GM18909 (cell line): ENCODE measurements around the gene SERPINB7.

Source experiments
- ATAC-seq: cut with Tn5 transposase; IDR thresholded peaks from one replicate; pipeline ENCODE4 v1.9.1; 2021; ENCODE audit warnings: mild to moderate bottlenecking; ENCODE audit not compliant: unreplicated experiment, poor library complexity

Gene SERPINB7

DNA sequence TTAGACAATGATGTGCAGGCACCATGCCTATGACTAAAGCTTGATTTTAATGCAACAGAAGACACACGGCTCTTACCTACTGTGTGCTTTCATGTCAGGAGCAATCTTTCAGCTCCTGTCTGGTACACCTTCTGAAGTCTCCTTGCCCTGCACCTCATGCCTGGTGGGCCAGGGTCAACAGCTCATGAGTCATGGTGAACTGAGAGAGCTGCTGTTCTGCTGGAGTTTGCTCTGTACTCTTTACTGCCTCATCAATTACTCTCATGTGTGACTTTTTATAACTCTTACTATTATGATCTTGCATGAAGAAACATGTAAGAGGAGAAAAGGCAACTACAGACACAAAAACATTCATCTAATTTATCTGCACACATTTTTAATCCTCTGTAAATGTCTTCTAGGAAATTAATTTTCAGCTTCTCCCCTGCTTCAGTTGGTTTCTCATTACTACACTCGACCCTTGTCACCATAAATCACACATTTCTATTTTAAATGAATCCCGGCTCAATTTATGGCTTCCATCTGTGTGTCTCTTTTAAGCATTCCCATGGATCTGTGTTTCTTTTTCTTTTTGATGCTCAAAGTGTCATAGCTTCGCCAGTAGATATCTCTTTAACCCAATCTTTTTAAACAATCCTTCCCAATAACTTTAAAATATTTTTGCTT is 9.7 kb downstream of the SERPINB7 start:
- ATAC-seq: no peak

DNA sequence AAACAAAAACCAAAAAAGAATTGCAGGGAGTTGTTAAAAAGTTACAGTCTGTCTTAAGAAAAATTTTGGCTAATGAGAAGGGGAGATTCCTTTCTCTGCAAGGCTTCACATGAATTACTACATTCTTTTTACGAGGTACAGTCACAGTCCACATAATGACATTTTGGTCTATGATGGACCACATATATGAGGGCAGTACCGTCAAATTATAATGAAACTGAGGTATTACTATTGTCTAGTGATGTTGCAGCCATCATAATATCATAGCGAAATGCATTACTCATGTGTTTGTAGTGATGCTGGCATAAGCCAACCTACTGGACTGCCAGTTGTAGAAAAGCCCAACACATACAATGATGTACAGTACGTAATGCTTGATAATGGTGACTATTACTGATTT is 12.5 kb downstream of the SERPINB7 start:
- ATAC-seq: no peak

GRCh38 chr18:63788447-63789096 is 13.4 kb downstream of the SERPINB7 start:
- ATAC-seq: peak; percentile 82

- ATAC-seq: no peak
Measured at GRCh38 chr18:63789327-63789726, 14.1 kb downstream of the SERPINB7 start.

DNA sequence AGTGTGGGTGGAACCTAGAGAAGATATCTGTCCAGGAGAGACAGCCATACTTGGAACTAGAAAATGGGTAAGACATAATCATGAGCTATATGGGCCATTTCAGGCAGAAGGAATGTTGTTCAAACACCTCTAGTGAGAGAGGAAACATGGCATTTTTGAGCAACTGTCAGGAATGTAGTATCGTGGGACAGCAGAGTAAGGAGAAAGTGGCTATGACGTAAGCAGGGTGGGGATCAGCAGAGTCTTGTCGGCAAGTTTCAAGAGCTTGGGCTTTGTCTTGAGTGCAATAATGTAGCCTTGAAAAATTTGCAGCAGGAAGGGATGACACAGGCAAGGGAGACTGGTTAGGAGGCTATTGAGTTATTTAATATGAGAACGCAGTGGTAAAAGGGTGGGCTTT is 20.4 kb downstream of the SERPINB7 start:
- no peak for ATAC-seq

- ATAC-seq: no peak
Measured at GRCh38 chr18:63799189-63799588, 24.0 kb downstream of the SERPINB7 start.

- no peak for ATAC-seq
Measured at GRCh38 chr18:63801343-63801742, 26.1 kb downstream of the SERPINB7 start.

DNA sequence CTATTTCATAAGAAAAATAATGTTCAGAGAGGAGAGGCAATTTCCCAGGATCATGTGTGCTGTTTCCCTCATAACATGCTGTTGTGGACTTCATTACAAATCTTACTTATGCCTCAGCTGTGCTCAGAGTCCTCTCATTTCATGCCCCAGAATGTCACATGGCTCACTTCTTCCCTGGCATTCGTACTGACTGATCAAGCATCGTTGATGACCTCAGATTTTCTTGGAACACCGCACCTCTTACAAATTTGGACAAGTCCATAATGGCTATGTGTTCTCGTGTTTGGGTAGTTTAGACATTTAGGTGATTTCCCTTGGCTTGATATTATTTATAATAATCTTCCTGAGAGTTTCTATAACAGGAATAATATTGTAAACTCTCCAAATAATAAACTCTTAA is 32.9 kb downstream of the SERPINB7 start:
- no peak for ATAC-seq

GRCh38 chr18:63817441-63818051 is 42.3 kb downstream of the SERPINB7 start:
- no peak for ATAC-seq

DNA sequence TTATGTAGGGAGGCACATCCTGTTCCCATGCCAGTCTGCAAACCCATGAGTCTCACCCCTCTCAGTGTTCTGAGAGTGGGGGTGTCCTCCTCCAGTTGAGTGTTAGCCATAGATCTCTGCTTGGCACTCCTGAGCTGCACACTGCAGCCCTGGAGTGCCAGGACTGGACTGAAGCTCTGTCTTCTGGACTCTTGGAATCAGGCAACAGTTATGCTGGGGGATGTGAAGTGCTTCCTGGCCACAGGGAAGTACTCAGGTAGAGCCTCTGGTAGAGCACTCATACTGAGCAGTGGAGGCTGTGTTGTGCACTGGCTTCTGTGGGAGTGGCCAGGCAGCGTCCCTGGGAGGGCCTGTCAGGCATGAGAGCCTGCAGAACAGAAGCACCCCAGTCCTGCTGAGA is 43.0 kb downstream of the SERPINB7 start:
- no peak for ATAC-seq

GRCh38 chr18:63819786-63820185 is 44.6 kb downstream of the SERPINB7 start:
- no peak for ATAC-seq

DNA sequence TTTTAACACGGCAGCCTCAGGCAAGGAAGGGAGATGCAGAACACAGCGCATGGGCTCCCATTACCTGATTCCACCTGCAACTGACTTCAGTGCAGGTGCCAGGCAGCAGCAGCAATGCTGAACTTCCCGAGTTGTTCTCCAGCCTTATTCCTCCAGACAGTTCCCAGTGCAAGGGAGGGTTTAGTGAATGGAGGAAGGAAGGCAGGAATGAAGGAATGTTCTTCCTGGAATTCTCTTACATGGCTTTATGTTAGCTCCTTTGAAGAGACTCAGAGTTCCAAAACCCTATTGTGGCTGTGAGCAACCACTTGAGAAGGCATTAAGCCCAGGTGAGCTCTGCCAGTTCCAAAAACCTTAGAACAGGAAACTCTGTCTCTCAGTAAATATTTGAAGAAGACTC is 45.5 kb downstream of the SERPINB7 start:
- no peak for ATAC-seq

DNA sequence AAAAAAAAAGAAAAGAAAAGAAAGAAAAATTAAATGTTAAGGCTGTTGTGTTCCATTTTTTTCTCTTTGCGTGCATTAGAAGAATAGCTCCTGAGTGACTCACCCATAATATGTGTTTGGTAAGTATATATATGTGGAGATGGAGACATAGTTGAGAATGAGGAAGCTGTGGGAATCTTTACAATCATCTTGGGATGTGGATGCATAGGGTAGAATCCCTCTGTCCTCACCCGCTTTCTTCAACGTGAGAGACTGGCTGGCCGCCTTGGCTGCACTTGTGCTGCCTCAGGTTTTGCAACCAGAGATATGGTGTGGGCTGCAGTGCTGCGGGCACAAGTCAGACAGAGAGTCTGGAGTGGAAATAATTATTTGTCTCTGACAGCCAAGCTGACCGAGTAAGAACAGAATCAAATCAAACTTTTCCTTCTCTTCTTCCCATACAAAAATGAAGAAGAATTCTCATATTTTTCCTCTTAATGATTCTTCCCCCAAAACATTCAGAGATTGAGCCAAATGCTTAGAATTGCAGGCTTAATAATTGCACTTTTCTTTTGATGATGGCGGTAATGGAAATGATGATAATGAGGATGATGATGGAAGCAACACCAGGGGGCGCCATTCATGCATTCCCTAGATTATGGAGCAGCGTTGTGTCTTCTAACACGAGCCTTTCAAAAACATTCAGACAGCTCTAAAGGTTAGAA is 48.5 kb downstream of the SERPINB7 start:
- ATAC-seq: no peak

DNA sequence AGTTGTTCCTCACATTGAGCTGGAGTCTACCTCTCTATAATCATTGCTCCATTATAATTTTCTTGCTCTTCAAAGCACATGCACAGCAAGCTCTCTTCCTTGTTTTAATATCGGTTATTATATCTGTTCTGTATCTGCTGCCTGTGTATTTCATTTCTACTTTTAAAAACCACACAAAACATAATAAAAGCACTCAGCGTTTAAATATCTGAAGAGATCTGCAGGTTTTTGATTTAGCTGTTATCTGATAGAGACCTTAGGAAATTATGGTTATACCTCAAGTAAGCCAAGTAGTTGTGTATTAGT is 49.0 kb downstream of the SERPINB7 start:
- ATAC-seq: no peak

GRCh38 chr18:63828120-63828519 is 52.9 kb downstream of the SERPINB7 start:
- ATAC-seq: no peak

DNA sequence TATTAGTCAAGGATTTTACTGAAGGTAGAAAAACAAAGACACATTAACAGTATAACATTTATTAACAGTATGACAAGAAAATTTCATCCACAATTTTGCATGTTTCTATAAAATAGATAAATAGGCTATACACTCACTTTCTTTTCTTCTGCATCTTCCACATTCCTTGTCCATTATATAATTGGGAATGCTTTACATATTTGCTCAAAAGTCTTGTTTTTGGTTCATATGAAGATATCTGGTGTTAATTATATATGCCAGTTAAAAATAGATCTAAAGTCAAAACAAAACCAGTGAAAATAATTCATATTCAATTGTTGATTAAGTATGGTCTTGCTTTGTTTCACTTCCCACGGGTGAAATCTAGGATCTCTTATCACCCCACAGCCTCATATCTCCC is 53.4 kb downstream of the SERPINB7 start:
- ATAC-seq: no peak

DNA sequence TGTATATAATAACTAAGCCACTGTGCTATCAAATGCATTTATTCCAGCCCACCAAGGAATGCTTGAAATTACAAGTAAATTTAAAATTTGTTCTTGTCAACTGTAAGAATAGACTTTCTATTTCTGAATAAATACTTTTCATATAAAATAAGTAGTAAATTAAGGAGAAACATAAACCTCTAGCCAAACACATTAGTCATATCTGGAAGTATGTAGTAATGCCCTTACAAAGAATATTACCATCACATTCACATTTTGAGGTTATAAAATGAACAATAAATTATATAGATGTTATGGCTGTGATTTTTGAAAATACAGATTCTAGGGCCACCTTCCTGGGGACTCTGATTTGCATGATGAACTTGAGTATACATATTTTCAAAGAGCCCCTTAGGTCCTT is 54.7 kb downstream of the SERPINB7 start:
- no peak for ATAC-seq

GRCh38 chr18:63831080-63831788 is 56.0 kb downstream of the SERPINB7 start:
- peak; percentile 97 for ATAC-seq

GRCh38 chr18:63832470-63832869 is 57.3 kb downstream of the SERPINB7 start:
- peak; percentile 62 for ATAC-seq

DNA sequence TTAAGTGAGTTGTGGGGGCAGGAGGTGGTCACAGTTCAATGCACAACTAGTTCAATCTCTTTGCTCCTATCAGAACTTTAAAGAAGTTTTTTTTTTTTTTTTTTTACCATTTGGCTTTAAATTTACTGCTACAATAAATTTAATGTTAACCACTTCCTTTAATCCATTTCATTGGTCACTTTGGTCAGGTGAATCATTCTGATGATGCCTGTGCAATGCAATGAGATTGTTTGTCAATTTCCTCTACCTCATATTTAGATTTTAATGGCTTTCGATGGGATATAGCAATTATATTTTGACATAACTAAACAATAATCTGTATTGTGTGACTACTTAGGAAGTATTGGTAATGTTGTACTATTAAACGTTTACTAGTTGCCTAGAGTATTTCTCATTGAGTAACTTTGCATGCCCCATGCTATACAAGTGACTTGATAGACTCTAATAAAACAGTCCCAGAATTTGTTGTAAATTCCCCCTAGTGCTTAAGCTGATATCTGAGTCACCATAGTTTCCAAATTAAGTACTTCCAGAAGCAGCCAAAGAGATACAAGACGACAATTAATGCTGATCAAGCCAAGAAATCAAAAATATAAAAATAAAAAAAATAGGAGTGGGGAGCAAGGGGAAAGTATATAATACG is 59.4 kb downstream of the SERPINB7 start:
- no peak for ATAC-seq
